GM18907 (cell line): ENCODE measurements around the gene SLC29A2.

Experiments
- ATAC-seq: cut with Tn5 transposase; IDR thresholded peaks from one replicate; pipeline ENCODE4 v1.9.1; 2021; ENCODE audit warnings: mild to moderate bottlenecking, moderate library complexity; ENCODE audit not compliant: unreplicated experiment

The SLC29A2 gene

GRCh38 chr11:66335531-66336233 is 35.9 kb downstream of the SLC29A2 start:
- ATAC-seq = no peak

- ATAC-seq = no peak
Measured at GRCh38 chr11:66334605-66335442, 36.7 kb downstream of the SLC29A2 start.

GRCh38 chr11:66333896-66334604 is 37.5 kb downstream of the SLC29A2 start:
- no peak for ATAC-seq

GRCh38 chr11:66333220-66333877 is 38.2 kb downstream of the SLC29A2 start:
- ATAC-seq = no peak

GRCh38 chr11:66332371-66333219 is 39.0 kb downstream of the SLC29A2 start:
- no peak for ATAC-seq

- no peak for ATAC-seq
Measured at GRCh38 chr11:66331542-66332370, 39.8 kb downstream of the SLC29A2 start.

GRCh38 chr11:66330931-66331330 is 40.6 kb downstream of the SLC29A2 start:
- no peak for ATAC-seq

- ATAC-seq = no peak
Measured at GRCh38 chr11:66329165-66329673, 42.3 kb downstream of the SLC29A2 start.

GRCh38 chr11:66328302-66329144 is 43.0 kb downstream of the SLC29A2 start:
- ATAC-seq = peak; percentile 58

GRCh38 chr11:66328031-66328301 is 43.6 kb downstream of the SLC29A2 start:
- peak; percentile 12 for ATAC-seq

- no peak for ATAC-seq
Measured at GRCh38 chr11:66327171-66328030, 44.2 kb downstream of the SLC29A2 start.

GRCh38 chr11:66326261-66327111 is 45.1 kb downstream of the SLC29A2 start:
- no peak for ATAC-seq

GRCh38 chr11:66325263-66325671 is 46.3 kb downstream of the SLC29A2 start:
- no peak for ATAC-seq

GRCh38 chr11:66324664-66325063 is 46.9 kb downstream of the SLC29A2 start:
- no peak for ATAC-seq

- no peak for ATAC-seq
Measured at GRCh38 chr11:66323684-66324083, 47.9 kb downstream of the SLC29A2 start.

- no peak for ATAC-seq
Measured at GRCh38 chr11:66322732-66323427, 48.7 kb downstream of the SLC29A2 start.
